Measurements from ENCODE around the gene MGAT4C.

GRCh38 chr12:86249851-86250250, 6.3 kb downstream of the MGAT4C start:
- TF ChIP-seq CTCF (IDR thresholded peaks at IDR 0.05) (no peak), POLR2A (IDR thresholded peaks at IDR 0.05) (no peak)
